Astrocyte of the hippocampus (primary cell): ENCODE measurements around the gene GNG7.
"Not testable (repeated sequence)": the region's sequence is repeated elsewhere in the genome, so short reads cannot be mapped to it uniquely, and the experiment has no call there.

ENCODE experiments used
- DNase-seq: peaks from one replicate; pipeline ENCODE4 v3.0.0; 2011; ENCODE audit warnings: low read depth, low spot score

The GNG7 gene

DNA sequence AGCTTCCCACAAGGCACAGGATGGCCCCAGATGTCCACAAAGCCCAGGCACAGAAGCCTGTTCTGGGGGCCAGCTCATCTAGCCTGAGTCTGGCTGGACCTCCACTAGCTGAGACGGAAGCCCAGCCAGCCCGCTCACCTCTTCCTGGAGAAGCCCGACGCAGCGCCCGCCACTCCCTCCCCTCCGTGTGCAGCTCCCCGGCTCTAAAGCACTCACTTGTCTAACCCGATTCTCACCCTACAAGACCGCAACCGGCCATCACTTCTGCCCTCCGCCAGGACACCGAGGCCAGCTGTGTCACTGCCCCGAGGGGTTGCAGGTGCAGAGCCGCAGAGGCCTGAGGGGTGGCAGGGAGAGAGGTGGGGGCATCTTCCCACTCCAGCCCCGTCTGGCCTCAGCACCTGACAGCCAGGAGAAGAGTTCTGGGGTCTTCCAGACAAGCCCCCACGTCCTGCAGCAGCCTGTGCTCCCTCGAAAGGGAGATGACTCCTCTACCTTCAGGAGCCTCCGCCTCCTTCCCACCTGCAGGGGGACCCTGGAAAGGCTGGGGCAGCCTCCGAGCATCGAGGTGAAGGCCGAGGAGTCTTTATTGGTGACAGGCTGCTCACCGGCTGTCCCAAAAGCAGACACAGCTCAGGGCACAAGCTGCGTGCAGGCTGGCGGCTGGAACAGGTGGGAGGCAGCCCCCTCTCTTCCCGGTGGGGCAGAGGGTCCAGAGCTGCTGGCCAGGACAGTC lies 24.6 kb upstream of the GNG7 start:
- DNase-seq = no peak

DNA sequence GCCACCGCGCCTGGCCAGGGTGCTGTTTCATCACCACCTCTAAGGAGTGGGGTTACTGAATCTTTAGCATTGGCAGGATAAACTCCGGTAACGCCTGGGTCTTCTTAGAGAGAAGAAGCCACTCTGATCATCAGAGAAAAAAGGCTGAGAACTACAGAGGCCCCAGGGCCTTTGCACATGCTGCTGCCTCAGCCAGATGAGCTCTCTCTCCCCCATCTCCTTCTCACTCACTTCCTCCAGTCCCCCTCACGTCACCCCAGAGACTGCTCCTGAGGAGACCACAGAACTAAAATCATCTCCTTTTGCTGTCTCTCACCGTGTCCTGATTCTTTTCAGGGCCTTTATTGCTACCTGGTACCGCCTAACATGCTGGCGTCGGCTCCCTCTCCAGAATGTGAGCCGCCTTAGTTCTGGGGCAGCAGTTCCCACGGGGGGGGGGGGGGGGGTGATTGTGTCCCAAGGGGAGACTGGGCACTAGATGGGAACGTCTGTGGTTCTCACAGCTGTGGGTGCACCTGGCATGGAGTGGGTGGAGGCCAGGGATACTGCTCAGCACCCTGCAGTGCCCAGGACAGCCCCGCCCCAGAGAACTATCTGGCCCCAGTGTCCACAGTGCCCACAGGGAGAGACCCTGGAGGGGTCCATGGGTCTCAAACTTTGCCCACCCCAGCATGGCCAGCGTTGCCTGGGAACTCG lies 23.8 kb upstream of the GNG7 start:
- no peak for DNase-seq

DNA sequence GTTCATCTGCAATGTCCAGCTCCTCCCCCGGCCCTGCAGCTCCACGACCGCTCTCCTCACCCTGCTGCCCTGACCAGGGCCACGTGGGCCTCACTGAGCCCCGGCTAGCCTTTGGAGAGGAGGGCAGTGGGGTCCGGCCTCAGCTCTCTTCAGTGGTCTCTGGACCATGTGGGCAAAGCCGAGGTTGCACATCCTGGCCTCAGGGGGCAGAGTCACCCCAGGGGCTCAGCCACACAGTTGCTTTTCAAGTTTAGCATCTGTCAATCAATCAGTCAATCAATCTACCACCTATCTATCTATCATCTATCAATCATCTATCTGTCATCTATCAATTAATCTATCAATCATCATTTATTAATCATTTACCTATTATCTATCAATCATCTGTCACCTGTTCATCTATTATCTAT lies 21.7 kb upstream of the GNG7 start:
- no peak for DNase-seq

DNA sequence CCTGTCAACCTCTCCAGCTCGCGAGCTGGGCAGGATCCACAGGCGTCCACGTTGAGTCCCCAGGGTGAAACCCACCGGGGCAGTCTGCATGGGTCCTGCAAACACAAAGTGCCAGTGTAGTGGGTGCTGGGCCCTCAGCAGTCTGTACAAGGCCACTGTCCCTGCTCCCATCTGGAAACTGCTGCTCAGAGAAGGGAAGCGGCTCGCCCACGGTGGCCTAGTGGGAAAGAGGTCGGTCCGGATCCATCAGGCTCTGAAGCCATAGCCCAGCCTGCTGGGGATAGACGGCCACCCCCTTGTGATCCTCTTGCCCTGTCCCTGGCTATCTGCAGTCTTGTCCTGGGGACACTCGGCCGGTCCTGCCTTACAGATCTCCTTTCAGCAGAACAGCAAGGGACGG lies 21.3 kb upstream of the GNG7 start:
- no peak for DNase-seq

DNA sequence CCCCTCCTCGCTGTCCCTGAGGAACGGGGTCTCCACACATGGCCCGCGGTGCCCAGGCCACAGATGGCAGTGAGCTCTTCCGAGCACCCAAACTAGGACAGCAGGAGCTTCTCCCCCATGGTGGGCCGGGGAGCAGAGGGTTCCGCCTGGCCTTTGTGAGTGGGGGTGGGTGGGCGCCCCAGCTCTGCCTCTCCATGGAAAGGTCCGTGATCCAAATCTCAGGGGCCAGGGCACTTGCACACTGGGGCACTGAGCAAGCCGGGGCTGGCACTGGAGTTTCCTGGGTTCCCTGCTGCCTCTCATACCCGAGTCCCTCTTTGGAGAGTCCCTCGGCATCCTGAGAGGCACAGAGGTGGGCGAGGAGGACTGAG lies 20.8 kb upstream of the GNG7 start:
- no peak for DNase-seq

DNA sequence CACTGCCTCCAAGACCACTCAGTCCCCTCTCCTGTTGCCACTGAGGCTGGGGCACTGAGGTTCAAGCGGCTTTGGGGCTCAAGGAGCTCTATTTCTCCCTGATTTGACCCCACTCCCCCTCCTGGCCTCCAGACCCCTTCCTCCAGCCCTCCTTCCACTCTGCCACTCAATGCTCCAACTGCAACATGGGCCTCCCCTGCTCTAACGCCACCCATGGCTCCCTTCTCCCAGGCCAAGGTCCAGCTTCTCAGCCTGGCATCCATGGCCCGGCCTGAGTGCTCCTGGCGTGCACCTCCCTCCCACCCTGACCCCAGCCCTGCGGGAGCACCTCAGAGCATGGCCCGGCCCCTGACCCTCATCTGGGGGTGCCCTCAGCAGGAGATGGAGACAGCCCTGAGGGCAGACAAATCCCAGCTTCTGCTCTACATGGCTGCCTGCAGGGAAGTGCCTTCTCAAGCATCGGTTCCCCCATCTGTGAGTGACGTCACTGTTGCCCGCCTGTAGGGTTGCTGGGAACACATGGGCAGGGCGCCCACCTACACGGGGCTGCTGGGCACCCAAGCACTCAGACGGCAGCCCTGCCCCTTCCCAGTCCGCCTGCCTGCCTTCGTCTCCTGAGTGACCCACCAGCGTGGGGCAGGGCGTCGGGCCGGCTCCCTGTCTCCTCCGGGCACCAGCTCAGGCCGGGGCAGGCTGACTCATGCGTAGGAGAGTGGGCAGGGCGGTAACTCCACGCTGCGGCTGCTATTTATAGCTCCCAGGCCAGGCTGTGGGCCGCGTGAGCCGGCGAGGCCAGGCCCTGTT lies 20.2 kb upstream of the GNG7 start:
- peak; percentile 86 for DNase-seq

DNA sequence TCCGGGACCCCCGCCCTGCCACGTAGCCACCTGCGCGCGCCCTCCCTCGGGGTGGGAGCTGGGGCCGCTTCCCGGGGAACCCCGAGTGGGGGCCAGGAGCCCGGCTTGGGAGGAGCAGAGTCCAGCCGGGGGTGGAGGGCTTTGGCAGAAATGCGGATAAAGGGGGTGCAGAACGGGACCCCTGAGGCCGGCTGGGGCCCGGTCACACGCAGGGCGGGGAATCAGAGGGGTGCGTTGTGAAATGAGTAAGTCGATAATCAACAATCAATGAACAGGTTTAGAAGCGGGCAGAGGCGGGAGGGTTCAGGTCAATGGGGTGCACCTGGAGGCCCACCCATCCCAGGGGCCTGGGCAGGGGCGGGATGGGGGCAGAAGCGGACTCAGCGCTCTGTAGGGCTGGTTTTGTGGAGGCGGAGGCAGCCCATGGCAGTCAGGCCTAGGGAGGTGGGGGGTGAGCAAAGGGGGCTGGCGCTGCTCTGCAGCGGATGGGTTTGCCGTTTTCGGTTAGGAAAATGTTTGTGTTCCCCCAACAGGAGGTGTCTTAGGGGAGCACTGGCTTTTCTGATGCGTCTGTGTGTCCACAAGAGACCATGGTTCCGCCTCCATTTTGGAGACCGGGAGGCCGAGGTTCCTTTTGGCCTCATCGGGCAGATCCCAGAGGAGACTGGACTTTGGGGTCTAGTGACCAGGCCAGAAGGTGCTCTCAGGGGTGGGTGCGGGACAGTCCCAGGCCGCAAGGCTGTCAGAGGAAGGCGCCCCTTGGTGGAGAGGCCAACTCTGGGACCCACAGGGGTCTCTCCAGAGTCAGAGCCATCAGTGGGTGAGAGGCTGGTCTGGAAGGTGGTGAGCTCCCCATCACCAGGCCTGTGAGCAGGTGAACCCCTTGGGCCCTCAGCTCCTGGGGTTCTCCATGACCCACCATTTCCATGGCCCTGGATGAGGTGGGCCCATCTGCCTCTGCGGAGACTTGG lies 19.4 kb upstream of the GNG7 start:
- DNase-seq = no peak

DNA sequence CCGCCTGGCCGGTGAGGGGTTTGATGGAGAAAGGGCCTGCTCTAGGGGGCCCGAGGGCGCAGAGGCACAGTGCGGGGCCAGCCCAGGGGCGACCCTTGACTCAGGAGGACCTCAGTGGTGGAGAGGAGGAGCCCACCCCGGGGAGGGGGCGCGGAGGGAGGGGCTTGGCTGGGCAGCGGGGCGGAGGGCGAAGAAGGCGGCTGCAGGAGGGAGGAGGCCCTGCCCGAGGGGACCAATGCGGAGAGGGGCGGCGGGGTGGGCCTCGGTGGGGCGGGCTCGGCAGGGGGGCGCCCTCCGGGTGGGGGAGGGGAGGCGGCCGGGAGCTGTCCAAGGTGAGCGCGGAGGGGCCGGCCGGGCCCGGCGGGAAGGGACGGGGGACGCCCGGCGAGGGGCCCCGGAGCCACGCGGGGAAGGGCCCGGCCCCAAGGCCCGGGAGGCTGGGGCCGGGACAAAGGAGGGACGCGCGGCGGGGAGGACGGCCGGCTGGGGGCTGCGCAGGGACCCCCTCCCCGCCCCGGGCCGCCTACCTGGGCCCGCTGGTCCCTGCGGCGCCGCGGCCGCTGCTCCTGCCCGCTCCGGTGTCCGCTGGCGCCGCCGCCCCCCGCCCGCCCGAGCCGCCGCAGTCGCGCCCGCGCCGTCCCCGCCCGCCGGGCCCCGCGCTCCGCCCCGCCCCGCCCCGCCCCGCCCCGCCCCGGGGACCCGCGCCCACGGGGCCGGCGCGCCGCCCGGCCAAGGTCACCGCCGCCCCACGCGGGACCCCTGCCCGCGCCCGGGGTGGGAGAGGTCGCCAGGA lies 18.5 kb upstream of the GNG7 start, which contains the start of gene DIRAS1:
TSS of gene DIRAS1 (minus strand) at position 596 of the 793 bp plus-strand sequence. CDS start 3,566 bp downstream, outside the sequence.
- peak; percentile 32 for DNase-seq

DNA sequence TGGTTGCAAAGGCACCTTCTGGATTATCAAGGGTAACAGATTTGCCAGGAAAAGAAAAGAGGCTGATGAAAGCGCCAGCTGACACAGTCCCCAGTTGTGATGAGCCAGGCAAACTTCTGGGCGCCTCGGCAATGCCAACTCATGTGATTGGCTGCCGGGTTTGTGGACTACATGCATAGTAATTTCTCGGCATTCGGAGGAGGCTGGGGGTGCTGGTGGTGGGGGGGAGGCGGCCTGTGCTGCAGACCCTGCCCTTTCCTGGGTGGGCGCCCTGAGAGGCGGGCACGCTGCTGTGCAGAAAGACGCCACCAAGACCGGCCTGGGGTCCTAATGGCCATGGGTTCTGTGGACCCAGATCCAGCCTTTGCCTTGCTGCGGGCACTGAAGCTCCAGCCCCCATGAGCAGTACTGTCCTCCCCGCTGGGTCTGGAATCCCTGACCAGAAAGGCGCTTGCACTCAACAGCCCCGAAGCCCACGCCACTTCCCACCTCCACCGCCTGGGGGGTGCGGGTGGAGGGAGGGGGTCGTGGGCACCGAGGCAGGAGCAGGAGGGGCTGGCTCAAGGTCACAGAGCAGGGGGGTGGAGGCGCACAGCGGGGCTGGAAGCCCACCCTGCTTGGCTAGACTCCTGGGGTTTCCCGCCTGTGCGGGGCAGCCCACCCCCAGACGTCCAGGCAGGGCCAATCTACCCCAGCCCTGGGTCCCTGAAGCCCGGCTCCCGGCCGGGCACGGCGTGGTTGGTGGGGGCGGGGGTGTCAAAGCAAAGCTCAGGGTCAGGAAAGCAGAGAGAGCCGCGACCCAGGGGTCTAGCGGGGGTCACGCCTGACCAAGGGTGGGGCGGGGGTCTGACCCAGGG lies 17.7 kb upstream of the GNG7 start:
- peak; percentile 62 for DNase-seq

DNA sequence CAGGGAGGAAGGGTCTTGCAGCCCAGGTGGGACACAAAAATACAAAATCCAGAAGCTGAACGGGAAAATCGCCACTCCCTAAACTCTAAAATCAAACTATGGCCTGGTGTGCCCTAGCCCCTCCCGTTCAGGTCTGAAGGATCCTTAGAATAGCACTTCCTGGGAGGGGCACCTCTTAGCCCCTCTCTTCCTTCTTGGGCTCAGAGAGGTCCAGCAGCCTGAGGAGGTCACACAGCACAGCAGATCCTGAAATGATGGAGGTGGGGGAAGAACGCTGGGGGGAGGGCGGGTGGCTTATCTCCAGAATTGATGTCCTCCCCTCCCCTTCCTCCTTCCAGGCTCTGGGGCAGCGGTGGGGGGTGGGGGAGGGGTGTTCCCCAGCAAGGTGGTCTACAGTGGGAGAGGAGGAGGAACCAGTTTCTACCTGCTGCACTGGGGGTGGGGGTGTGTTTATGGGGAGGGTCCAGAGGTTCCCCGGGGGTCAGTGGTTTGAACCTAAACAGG lies 16.8 kb upstream of the GNG7 start:
- DNase-seq = no peak

DNA sequence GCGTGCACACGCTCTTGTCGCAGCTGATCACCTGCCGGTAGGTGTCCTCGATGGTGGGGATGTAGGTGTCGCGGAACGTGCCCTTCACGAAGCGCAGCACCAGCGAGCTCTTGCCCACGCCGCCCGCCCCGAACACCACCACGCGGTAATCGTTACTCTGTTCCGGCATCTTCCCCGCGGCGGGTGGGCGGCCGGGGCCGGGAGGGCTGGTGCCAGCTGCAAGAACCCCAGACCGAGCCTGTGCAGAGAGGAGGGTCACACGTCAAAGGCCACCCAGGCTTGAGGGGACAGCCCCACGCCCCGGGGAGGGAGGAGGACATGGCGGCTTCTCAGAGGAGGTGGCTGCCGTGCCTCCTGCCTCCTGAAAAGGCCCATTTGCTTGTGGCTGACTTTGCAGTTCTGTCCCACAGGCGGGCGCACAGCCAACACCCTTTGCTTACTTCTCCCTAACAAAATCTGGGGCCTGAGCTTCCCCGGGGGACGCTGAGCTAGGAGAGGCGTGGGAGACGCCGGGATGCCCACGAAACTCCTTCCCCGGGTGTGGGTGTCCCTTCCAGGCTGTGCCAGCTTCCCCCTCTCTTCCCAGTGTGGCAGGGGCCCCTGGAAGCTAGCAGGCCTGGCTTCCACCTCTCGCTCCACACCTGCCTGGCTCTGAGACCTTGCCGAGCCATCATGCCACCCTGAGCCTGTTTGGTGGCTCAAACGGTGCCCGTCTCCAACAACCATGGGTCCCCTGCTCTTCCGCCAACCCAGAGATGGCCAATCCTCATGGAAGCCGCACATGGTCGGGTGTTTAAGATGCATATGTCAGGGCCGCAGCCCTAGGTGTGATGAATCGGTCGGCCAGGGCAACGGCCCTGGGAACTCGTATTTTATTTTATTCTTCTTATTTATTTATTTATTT lies 15.4 kb upstream of the GNG7 start:
- no peak for DNase-seq

DNA sequence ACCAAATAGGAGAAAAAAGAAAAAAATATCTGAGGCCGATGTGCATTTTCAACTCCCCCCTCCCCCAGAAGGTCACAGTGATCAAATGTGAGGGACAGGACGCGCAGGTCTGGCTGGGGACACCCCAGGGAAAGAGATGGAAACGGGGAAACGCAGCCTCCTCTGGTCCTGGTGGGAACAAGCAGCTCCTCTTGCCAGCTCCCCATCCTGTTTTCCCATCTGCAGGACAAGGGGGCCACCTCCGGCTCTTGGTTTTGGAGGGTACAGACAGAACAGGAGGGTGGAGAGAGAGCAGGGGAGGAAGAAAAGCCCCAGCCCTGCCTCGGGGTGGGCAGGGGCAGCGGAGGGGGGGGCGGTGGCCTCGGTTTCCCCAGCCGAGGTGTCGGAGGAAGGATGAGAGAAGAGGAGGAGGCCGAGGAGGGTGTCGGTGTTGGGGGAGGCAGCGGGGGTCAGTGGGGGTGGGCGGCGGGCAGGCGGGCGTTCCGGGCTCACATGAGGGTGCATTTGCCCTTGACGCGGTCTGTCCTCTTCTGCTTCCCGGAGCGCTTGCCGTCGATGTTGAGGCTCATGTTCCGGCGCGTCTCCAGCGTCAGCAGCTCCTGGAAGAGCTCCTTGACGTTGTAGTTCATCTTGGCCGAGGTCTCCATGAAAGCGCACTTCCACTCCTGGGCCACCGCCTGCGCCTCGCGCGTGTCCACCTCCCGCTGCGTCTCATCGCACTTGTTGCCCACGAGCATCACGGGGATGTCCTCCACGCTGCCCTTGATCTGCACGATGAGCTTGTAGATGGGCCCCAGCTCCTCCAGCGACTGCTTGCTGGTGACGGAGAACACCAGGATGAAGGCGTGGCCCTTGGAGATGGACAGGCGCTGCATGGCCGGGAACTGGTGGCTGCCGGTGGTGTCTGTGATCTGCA lies 14.5 kb upstream of the GNG7 start:
- DNase-seq = no peak

DNA sequence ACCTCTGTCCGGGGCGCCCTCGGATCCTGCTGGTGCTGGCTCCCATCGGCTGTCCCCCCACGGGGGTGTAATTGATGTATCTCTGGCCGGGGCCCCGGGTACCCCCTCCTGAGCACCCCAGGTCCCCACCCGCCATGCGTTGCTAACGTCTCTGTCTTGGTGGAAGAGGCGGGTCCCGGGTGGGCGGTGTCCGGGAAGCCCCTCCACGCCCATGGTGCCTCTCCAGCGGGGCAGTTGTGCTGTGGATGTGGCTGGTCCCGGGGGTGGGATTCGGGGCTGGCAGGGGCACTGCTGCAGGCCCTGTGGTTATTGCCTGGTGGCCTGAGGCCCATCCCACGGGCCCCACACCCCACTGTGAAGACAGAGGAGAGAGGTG lies 13.8 kb upstream of the GNG7 start:
- no peak for DNase-seq

DNA sequence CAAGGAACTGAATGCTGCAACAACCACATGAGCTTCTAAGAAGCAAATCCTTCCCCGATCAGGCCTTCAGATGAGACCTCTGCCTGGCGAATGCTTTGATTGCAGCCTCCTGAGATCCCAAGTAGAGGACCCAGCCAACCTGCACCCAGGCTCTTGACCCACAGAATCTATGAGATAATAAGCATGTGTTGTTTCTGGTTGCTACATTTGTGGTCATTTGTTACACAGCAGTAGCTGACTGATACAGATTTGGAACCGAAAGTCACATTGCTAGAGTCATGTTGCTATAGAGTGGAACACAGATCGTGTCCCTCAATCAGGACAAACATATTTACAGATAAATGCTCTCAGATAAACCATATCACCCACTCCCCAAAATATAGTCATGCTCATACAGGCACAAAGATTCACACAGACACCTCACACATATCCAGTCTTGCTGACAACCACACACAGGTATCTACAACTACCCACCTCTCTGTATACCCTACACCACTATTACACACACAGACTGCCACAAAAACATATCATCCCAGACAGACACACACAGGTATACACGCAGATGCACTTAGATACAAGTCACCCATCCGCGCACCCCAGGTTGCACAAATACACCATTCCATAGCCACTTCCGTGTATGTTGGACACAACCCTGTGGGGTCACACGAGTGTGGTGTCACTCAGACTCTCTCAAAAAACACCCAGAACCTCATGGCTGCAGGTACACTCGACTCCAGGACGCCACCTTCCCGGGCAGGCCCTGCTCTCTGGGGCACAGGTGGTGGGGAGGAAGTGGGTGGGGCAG lies 13.2 kb upstream of the GNG7 start:
- DNase-seq = no peak

DNA sequence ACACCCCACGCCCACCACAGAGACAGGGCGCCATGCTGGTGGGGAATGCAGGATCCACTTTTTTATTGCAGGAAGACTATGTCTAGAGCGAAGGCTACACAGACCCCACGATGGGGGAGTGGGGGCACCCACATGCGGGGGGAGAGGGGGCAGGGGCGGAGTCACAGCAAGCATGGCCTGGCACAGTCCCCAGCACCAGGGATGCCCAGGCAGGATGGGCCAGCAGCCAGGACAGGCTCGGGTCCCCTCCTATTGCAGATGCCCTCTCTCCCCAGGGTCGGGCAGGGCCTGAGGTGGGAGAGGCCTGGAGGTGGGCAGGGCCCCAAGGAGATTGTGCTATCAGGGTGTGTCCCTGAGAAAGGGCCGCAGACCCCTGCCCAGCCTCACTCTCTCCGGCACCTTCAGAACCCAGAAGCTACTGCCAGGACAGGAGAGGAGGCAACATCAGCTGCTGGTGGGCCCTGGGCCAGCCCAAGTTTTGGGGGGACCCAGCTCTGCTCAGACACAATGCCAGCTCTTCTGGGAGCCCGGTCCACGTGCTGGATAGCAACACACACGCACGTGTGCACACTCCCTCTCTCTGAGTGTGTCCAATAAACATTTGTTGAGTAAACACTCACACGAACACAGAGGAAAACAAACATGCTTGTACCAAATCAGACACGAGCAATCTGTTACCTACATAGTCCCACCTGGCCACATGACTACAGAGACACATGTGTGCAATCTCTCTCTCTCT lies 12.2 kb upstream of the GNG7 start:
- no peak for DNase-seq

DNA sequence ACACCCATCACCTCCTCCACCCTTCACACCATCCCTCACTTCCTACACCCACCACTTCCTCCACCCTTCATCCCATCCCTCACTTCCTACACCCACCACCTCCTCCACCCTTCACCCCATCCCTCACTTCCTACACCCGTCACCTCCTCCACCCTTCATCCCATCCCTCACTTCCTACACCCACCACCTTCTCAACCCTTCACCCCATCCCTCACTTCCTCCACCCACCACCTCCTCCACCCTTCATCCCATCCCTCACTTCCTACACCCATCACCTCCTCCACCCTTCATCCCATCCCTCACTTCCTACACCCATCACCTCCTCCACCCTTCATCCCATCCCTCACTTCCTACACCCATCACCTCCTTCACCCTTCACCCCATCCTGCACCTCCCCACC lies 11.6 kb upstream of the GNG7 start:
- not testable (repeated sequence) for DNase-seq
